Measurements from ENCODE around the gene PCBP3.

PCBP3 gene

DNA sequence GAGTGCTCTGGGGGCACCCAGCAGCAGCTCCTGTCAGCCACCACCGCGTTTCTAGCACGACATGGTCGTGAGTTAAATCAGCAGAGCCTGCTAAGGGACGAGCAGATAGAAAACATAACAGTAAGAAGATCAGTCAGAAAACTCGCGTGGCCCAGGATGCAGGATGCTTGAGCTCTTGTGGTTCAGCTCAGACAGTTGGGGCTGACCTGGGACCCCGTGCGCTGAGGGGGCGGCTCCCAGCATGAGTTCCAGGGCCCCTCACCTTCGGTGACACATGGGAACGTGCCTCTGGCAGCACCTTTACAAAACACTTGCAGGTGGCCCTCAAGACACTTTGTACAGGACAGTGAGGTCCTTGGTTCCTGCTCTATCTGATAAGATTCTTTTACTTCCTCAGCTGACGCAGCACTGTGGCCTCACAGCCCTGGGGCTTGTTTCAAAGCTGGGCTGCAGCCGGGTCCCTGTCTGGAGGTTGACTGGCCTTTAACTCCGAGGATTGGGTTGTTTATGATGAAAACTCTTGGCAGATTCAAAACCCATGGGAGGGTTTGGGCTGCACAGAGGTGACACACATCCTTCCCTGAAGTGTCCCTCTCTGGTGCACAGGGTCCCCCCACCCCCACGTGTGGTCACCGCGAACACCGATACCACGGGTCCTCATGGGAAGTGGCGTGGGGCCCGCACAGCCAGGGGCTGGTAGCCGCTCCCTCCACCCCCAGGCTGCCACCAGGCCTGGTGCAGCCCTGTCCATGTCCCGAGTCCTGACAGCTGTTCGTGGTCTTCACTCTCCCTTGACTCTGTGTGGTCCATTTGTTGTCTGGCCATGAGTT, 272.7 kb downstream of the PCBP3 start:
- TF ChIP-seq, protein P1, sequence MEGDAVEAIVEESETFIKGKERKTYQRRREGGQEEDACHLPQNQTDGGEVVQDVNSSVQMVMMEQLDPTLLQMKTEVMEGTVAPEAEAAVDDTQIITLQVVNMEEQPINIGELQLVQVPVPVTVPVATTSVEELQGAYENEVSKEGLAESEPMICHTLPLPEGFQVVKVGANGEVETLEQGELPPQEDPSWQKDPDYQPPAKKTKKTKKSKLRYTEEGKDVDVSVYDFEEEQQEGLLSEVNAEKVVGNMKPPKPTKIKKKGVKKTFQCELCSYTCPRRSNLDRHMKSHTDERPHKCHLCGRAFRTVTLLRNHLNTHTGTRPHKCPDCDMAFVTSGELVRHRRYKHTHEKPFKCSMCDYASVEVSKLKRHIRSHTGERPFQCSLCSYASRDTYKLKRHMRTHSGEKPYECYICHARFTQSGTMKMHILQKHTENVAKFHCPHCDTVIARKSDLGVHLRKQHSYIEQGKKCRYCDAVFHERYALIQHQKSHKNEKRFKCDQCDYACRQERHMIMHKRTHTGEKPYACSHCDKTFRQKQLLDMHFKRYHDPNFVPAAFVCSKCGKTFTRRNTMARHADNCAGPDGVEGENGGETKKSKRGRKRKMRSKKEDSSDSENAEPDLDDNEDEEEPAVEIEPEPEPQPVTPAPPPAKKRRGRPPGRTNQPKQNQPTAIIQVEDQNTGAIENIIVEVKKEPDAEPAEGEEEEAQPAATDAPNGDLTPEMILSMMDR (IDR thresholded peaks at IDR 0.05; ENCODE audit: low read depth, low read length): no peak
- H3K4me3 ChIP-seq (replicated peaks in 1 of 2; ENCODE audit: low read depth in 2 of 2, low read length in 2 of 2): no peak overlapping the region
- no peak for DNase-seq (ENCODE audit: low read depth in 2 of 2)

DNA sequence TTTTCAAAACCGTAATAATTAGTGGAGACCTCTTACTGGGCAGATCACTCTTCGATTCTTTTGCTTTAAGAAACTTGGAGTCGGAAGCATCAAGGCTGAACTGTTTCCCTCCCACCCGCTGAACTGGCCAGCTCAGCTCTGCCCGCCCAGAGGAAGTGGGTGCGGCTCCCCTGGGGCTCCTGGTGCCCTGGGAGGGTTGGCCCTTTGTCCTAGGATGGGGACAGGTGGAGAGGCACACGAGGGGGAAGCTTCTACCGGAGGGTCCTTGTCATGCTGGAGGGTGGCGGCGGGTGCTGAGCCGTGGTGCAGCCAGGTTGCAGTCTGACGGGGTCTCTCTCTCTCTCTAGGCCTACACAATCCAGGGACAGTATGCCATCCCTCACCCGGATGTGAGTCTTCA, 273.7 kb downstream of the PCBP3 start:
- no peak for DNase-seq (ENCODE audit: low read depth in 2 of 2)
- TF ChIP-seq, protein P1 (IDR thresholded peaks at IDR 0.05; ENCODE audit: low read depth, low read length): no peak
- H3K4me3 ChIP-seq (replicated peaks in 1 of 2; ENCODE audit: low read depth in 2 of 2, low read length in 2 of 2): no peak overlapping the region

DNA sequence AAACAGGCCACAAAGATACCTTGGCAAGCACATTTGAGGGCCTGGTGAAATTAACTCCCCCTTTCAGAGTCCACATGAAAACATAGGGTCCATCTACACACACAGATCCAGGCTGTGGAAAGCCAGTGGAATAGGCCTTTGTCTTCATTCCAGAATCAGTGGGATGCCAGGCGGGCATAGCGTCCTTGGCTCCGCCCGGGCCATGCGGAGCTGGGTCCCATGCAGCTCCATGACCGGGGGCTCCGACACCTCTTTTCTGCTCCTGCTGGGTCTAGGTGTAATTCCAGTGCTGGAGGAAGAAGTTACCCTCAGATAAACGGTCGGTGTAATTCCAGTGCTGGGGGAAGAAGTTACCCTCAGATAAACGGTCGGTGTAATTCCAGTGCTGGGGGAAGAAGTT, 274.5 kb downstream of the PCBP3 start:
- TF ChIP-seq, protein P1 (IDR thresholded peaks at IDR 0.05; ENCODE audit: low read depth, low read length): no peak
- DNase-seq (ENCODE audit: low read depth in 2 of 2): no peak
- no peak overlapping the region for H3K4me3 ChIP-seq (replicated peaks in 1 of 2; ENCODE audit: low read depth in 2 of 2, low read length in 2 of 2)

DNA sequence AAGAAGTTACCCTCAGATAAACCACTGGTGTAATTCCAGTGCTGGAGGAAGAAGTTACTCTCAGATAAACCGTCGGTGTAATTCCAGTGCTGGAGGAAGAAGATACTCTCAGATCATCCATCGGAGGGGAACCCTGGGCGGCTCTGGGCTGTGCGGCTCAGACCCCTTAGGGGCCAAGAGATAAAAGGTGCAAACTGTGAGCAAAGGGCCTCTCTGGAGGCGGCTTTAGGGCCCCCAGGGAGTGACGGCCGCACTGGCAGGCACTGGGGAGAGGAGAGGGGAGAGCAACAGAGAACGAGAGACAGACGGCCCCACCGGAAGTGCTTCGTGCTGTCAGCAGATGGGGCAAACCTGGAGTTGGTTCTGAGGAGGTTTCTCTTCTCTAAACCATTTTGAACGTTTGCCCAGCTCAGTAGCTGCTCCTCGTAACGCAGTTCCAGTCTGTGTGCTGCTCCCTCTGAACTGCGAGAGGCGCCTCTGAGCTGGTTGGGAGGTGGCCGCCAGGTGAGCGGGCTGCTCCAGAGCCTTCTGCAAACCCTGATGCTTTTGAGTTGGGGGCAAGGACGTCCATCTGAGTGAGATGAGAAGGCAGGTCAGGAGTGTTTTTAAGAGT, 275.4 kb downstream of the PCBP3 start:
- TF ChIP-seq, protein P1 (IDR thresholded peaks at IDR 0.05; ENCODE audit: low read depth, low read length): no peak
- no peak overlapping the region for H3K4me3 ChIP-seq (replicated peaks in 1 of 2; ENCODE audit: low read depth in 2 of 2, low read length in 2 of 2)
- no peak for DNase-seq (ENCODE audit: low read depth in 2 of 2)

DNA sequence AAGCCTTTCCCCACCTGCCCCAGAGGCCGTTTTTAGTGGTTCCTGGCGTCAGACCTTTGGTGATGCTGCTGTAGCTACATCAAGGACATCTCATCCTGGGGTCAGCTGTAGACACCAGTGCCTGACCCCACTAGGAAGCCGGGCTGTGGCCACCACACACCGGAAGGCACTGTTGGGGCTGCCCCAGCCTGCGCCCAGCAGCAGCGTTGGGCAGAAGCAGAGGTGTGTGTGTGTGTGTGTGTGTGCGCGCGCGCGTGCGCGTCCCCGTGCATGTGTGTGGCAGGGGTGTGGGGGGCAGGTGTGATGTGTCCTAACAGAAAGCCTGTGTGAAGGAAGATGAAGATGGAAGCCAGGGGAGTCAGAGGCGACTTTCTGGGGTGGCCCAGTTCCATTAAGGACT, 276.1 kb downstream of the PCBP3 start:
- TF ChIP-seq, protein P1 (IDR thresholded peaks at IDR 0.05; ENCODE audit: low read depth, low read length): no peak
- no peak overlapping the region for H3K4me3 ChIP-seq (replicated peaks in 1 of 2; ENCODE audit: low read depth in 2 of 2, low read length in 2 of 2)
- no peak for DNase-seq (ENCODE audit: low read depth in 2 of 2)

DNA sequence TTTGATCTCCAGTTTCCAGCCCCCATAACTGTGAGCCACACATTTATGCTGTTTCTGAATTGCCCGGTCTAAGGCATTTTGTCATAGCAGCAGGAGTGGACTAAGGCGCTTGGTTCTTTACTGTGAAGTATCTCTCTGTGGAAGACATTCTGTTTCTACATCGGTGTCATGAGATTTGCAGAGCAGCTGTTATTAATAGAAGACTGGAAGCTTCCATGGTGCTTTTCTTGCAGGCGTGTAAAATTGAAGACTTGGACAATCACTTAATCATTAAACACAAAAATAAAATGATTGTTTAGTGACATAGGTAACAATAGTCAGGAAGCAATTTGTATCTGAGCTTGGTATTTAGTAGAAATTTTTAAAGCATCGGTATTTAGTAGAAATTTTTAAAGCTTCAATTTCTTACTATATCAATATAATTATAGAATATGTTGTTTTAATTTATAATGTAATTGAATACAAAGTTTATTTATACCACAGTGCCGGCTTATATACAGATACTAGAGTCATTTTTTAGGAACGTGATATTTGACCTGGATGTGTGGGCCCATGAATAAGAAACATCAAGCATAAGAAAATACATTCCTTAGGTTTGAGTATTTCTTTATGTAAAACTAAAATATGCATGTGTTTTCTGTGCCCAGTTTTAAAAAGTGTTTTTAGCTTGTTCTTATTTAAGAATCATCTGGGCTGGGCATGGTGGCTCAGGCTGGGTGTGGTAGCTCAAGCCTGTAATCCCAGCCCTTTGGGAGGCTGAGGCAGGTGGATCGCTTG, 277.5 kb downstream of the PCBP3 start:
- H3K4me3 ChIP-seq (replicated peaks in 1 of 2; ENCODE audit: low read depth in 2 of 2, low read length in 2 of 2): no peak overlapping the region
- TF ChIP-seq, protein P1 (IDR thresholded peaks at IDR 0.05; ENCODE audit: low read depth, low read length): no peak
- peak in 1 of 2 donors; percentile 17 for DNase-seq (ENCODE audit: low read depth in 2 of 2)

All from cardiac fibroblast (primary cell).